ENCODE data around the gene AHCTF1. TPM values are rescaled to one million over a fixed set of nuclear protein-coding genes. Genes with fewer than 3 reads are reported as not detected.

The AHCTF1 gene
- total RNA-seq, 6 experiments from 2014 or later, result 10.3 to 23.4 (median 14.9) TPM

GRCh38 chr1:246790833-246791232, 140.9 kb downstream of the AHCTF1 start:
- no peaks in the 10 kb centered on the region for H3K27me3 ChIP-seq
- WGBS (ENCODE audit: insufficient coverage, low coverage, low lambda C conversion rate, missing lambda C conversion rate), result 80% methylated on average over 2 of the region's 19 CpGs

GRCh38 chr1:246790364-246790763, 141.4 kb downstream of the AHCTF1 start:
- no peak for ATAC-seq
- H3K4me1 ChIP-seq, result peaks cover 0 to 15% (median 2%) of the 10 kb centered on the region in 4 donors
- intact Hi-C loops (cut with DNase I), result no loop called here
- peak in 1 of 3 donors; percentile 26 for DNase-seq
- H3K27me3 ChIP-seq, result no peaks in the 10 kb centered on the region
- TF ChIP-seq CTCF (IDR thresholded peaks at IDR 0.05), result no peak
- TF ChIP-seq POLR2A (IDR thresholded peaks at IDR 0.05), result no peak
- H3K4me3 ChIP-seq, result no peak overlapping the region
- WGBS (ENCODE audit: insufficient coverage, low coverage, low lambda C conversion rate, missing lambda C conversion rate), result 100% methylated on average over 2 of the region's 7 CpGs
- no peaks in the 10 kb centered on the region for H3K9me3 ChIP-seq
- no peaks in the 10 kb centered on the region for H3K36me3 ChIP-seq
- H3K27ac ChIP-seq, result no peak overlapping the region

More at GRCh38 chr1:246790833-246791232, 140.9 kb downstream of the AHCTF1 start:
- intact Hi-C loops (cut with DNase I), result no loop called here
- H3K4me1 ChIP-seq, result peaks cover 0 to 15% (median 2%) of the 10 kb centered on the region in 4 donors
- no peak for DNase-seq
- no peak overlapping the region for H3K4me3 ChIP-seq
- no peak for ATAC-seq
- no peak for TF ChIP-seq CTCF (IDR thresholded peaks at IDR 0.05)
- TF ChIP-seq POLR2A (IDR thresholded peaks at IDR 0.05), result no peak
- no peaks in the 10 kb centered on the region for H3K9me3 ChIP-seq
- H3K27ac ChIP-seq, result no peak overlapping the region
- H3K36me3 ChIP-seq, result no peaks in the 10 kb centered on the region

- intact Hi-C loops (cut with DNase I), result no loop called here
- Histone ChIP-seq H3K4me3 (no peak overlapping the region), H3K27me3 (no peaks in the 10 kb centered on the region), H3K27ac (no peak overlapping the region), H3K4me1 (peaks cover 0 to 15% (median 2%) of the 10 kb centered on the region in 4 donors), H3K9me3 (no peaks in the 10 kb centered on the region), H3K36me3 (no peaks in the 10 kb centered on the region)
- 74% methylated on average over 3 of the region's 25 CpGs for WGBS (ENCODE audit: insufficient coverage, low coverage, low lambda C conversion rate, missing lambda C conversion rate)
- no peak for TF ChIP-seq POLR2A (IDR thresholded peaks at IDR 0.05)
- no peak for TF ChIP-seq CTCF (IDR thresholded peaks at IDR 0.05)
- peak in 1 of 3 donors; percentile 41 for DNase-seq
- no peak for ATAC-seq
Measured at GRCh38 chr1:246789454-246790339, 142.1 kb downstream of the AHCTF1 start.

Small RNA genes within 50 kb of the gene (small RNA-seq; reads per million reads assigned to genes)
- 0 reads per million in 2 experiments for gene AC113174.1
- gene RF00402, result 0 reads per million in 2 experiments

Other genes starting within 250 kb of the AHCTF1 start
- gene SCCPDH, start 207.5 kb downstream of the AHCTF1 start, total RNA-seq, result 100 to 1,000 TPM in 1 of 6 experiments, 10 to 100 TPM in 5; 80.3 to 125 (median 85.3) TPM
- not detected for gene ZNF695, start 76.1 kb upstream of the AHCTF1 start, total RNA-seq
- gene ZNF670, start 146.9 kb upstream of the AHCTF1 start, total RNA-seq, result 1 to 10 TPM in 5 of 6 experiments, under 1 TPM in 1; 0.79 to 2.7 (median 1.5) TPM
- 1 to 10 TPM in 5 of 6 experiments, under 1 TPM in 1; 0.90 to 2.6 (median 1.5) TPM for gene ZNF669, start 172.4 kb upstream of the AHCTF1 start, total RNA-seq
- gene ZNF124, start 240.1 kb upstream of the AHCTF1 start, total RNA-seq, result 10 to 100 TPM in 1 of 6 experiments, 1 to 10 TPM in 5; 5.4 to 13.8 (median 6.6) TPM

Measured in right lobe of liver (tissue), 6 donors.